ENCODE results near the gene TGFB2.

TGFB2 gene

GRCh38 chr1:218355278-218355677 lies 10.1 kb downstream of the TGFB2 start:
- no peak for TF ChIP-seq EZH2phosphoT487 (IDR thresholded peaks at IDR 0.05; ENCODE audit: low read depth)
- no peak for TF ChIP-seq CTCF (IDR thresholded peaks at IDR 0.05; ENCODE audit: low read depth, low read length)
- Histone ChIP-seq H3K79me2 (ENCODE audit: low read length) (no peaks in the 10 kb centered on the region), H3K9ac (ENCODE audit: low read length) (no peak overlapping the region), H3K36me3 (replicated peaks; ENCODE audit: low read depth, low read length) (no peaks in the 10 kb centered on the region), H3K4me1 (ENCODE audit: low read length) (peaks cover 14% of the 10 kb centered on the region), H4K20me1 (ENCODE audit: insufficient read depth, low read length) (no peaks in the 10 kb centered on the region), H3K27ac (ENCODE audit: low read length) (no peak overlapping the region), H3K4me3 (ENCODE audit: low read length) (no peak overlapping the region), H3K4me2 (ENCODE audit: low read length) (no peak overlapping the region), H3K9me3 (ENCODE audit: insufficient read depth, low read length) (no peaks in the 10 kb centered on the region), H3K27me3 (ENCODE audit: low read depth, low read length) (no peaks in the 10 kb centered on the region), H2AFZ (ENCODE audit: low read depth, low read length) (no peak overlapping the region)

GRCh38 chr1:218357211-218357892 lies 12.2 kb downstream of the TGFB2 start:
- Histone ChIP-seq H3K4me2 (ENCODE audit: low read length) (no peak overlapping the region; the same call in 1 of the 2 replicates), H3K4me1 (ENCODE audit: low read length) (peaks cover 9% of the 10 kb centered on the region), H3K27me3 (ENCODE audit: low read depth, low read length) (no peaks in the 10 kb centered on the region), H3K9me3 (ENCODE audit: insufficient read depth, low read length) (no peaks in the 10 kb centered on the region), H3K36me3 (replicated peaks; ENCODE audit: low read depth, low read length) (no peaks in the 10 kb centered on the region), H2AFZ (ENCODE audit: low read depth, low read length) (no peak overlapping the region), H3K9ac (ENCODE audit: low read length) (no peak overlapping the region), H4K20me1 (ENCODE audit: insufficient read depth, low read length) (no peaks in the 10 kb centered on the region), H3K27ac (ENCODE audit: low read length) (no peak overlapping the region), H3K79me2 (ENCODE audit: low read length) (no peaks in the 10 kb centered on the region), H3K4me3 (ENCODE audit: low read length) (no peak overlapping the region)
- TF ChIP-seq EZH2phosphoT487 (IDR thresholded peaks at IDR 0.05; ENCODE audit: low read depth) (no peak), CTCF (IDR thresholded peaks at IDR 0.05; ENCODE audit: low read depth, low read length) (no peak)

GRCh38 chr1:218357893-218358232 lies 12.7 kb downstream of the TGFB2 start:
- TF ChIP-seq EZH2phosphoT487 (IDR thresholded peaks at IDR 0.05; ENCODE audit: low read depth), result no peak
- no peak for TF ChIP-seq CTCF (IDR thresholded peaks at IDR 0.05; ENCODE audit: low read depth, low read length)
- Histone ChIP-seq H3K27me3 (ENCODE audit: low read depth, low read length) (no peaks in the 10 kb centered on the region), H3K9me3 (ENCODE audit: insufficient read depth, low read length) (no peaks in the 10 kb centered on the region), H4K20me1 (ENCODE audit: insufficient read depth, low read length) (no peaks in the 10 kb centered on the region), H3K4me1 (ENCODE audit: low read length) (peaks cover 9% of the 10 kb centered on the region), H2AFZ (ENCODE audit: low read depth, low read length) (no peak overlapping the region), H3K27ac (ENCODE audit: low read length) (no peak overlapping the region), H3K4me3 (ENCODE audit: low read length) (no peak overlapping the region), H3K9ac (ENCODE audit: low read length) (no peak overlapping the region), H3K79me2 (ENCODE audit: low read length) (no peaks in the 10 kb centered on the region), H3K4me2 (ENCODE audit: low read length) (no peak overlapping the region), H3K36me3 (replicated peaks; ENCODE audit: low read depth, low read length) (no peaks in the 10 kb centered on the region)

GRCh38 chr1:218361298-218362065 lies 16.3 kb downstream of the TGFB2 start:
- H3K4me2 ChIP-seq (ENCODE audit: low read length), result no peak overlapping the region
- no peak overlapping the region for H3K9ac ChIP-seq (ENCODE audit: low read length)
- H3K79me2 ChIP-seq (ENCODE audit: low read length), result no peaks in the 10 kb centered on the region
- TF ChIP-seq EZH2phosphoT487 (IDR thresholded peaks at IDR 0.05; ENCODE audit: low read depth), result no peak
- peak; percentile 65 for TF ChIP-seq CTCF (IDR thresholded peaks at IDR 0.05; ENCODE audit: low read depth, low read length)
- H3K4me1 ChIP-seq (ENCODE audit: low read length), result peaks cover 9% of the 10 kb centered on the region
- no peak overlapping the region for H3K4me3 ChIP-seq (ENCODE audit: low read length)
- no peak overlapping the region for H3K27ac ChIP-seq (ENCODE audit: low read length)
- H2AFZ ChIP-seq (ENCODE audit: low read depth, low read length), result no peak overlapping the region
- H3K9me3 ChIP-seq (ENCODE audit: insufficient read depth, low read length), result no peaks in the 10 kb centered on the region
- H4K20me1 ChIP-seq (ENCODE audit: insufficient read depth, low read length), result no peaks in the 10 kb centered on the region
- H3K36me3 ChIP-seq (replicated peaks; ENCODE audit: low read depth, low read length), result no peaks in the 10 kb centered on the region
- no peaks in the 10 kb centered on the region for H3K27me3 ChIP-seq (ENCODE audit: low read depth, low read length)
